GM12801 (cell line): ENCODE data around the gene EGFR.

Source experiments
- CTCF ChIP-seq: IDR thresholded peaks from one replicate; pipeline ENCODE4 v1.5.1; 2011; ENCODE audit warnings: control low read depth; ENCODE audit not compliant: insufficient read length; ENCODE audit errors: extremely low read depth

Gene EGFR

GRCh38 chr7:55066524-55066923, 47.7 kb downstream of the EGFR start:
- TF ChIP-seq CTCF = no peak

GRCh38 chr7:55066938-55067337, 48.1 kb downstream of the EGFR start:
- TF ChIP-seq CTCF = no peak

GRCh38 chr7:55067748-55068147, 48.9 kb downstream of the EGFR start:
- no peak for TF ChIP-seq CTCF

- TF ChIP-seq CTCF = no peak
These were observed 50.5 kb downstream of the EGFR start for GRCh38 chr7:55069271-55069792.

GRCh38 chr7:55070271-55070743, 51.5 kb downstream of the EGFR start:
- TF ChIP-seq CTCF = no peak

- no peak for TF ChIP-seq CTCF
These were observed 52.0 kb downstream of the EGFR start for GRCh38 chr7:55070854-55071253.

GRCh38 chr7:55071411-55072175, 52.8 kb downstream of the EGFR start:
- TF ChIP-seq CTCF = no peak
